CD4-positive, alpha-beta T cell treated with Interleukin-15 for 1 hour (primary cell): ENCODE results near the gene FAM53B.

ENCODE experiments used
- DNase-seq: peaks from one replicate; pipeline ENCODE4 v3.0.0-alpha.2; 2020

Gene FAM53B

DNA sequence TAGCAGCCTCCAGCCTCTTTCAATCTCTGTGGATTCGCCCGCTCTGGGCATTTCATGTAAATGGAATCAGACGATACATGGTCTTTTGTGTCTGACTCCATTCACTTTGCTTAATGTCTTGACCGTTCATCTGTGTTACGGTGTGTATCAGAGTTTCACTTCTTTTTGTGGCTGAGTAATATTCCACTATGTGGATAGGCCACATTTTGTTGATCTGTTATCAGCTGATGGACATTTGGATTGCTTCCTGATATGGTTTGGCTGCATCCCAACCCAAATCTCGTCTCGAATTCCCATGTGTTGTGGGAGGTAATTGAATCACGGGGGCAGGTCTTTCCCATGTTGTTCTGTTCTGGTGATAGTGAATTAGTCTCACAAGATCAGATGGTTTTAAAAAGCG is 173.5 kb downstream of the FAM53B start:
- DNase-seq, result no peak

DNA sequence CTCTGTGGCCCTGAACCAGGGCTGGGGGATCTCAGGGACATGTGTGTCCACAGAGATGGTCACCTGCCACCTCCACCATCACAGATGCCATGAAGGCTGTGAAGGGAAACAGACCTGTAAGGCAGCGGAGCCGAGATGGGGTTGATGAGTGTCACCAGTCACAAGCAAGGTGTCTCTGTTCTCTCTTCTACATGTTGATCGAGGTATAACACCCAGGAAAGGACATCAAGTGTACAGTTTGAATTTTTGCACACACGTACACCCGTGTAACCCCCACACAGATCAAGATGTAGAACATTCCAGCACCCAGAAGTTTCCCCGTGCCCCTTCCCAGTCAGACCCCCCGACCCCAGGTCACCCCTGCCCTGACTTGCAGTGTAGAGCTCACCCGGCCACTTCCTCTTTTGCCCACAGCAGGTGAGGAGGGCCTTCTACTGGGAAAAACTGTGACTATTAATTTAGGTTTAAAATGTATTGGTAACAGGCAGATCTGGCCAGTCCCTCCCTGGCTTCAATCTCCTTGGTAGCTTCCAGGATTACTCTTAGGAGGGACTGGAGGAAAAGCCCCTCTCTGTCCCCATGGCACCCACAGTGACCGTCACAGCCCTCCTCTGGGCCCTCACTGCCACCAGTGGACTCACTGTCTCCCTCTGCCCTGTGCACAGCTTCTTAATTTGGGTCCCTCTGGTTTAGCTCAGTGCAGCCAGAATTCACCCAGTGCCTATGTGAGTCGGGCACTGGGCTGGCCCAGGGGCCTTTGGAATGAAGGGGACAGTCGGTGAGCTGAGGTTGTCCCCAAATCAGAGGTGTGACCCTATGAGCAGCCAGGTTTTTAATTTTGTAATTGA is 174.3 kb downstream of the FAM53B start:
- DNase-seq, result no peak
